GM19468 (cell line): ENCODE measurements around the gene KIRREL3.
"Not testable (repeated sequence)": the region's sequence is repeated elsewhere in the genome, so short reads cannot be mapped to it uniquely, and the experiment has no call there.

ENCODE experiments used
- ATAC-seq: cut with Tn5 transposase; IDR thresholded peaks from one replicate; pipeline ENCODE4 v1.9.1; 2021; ENCODE audit warnings: mild to moderate bottlenecking, moderate library complexity, moderate number of reproducible peaks; ENCODE audit not compliant: unreplicated experiment; ENCODE audit errors: extremely low read depth

Gene KIRREL3

GRCh38 chr11:126963603-126964363, 36.8 kb downstream of the KIRREL3 start:
- no peak for ATAC-seq

DNA sequence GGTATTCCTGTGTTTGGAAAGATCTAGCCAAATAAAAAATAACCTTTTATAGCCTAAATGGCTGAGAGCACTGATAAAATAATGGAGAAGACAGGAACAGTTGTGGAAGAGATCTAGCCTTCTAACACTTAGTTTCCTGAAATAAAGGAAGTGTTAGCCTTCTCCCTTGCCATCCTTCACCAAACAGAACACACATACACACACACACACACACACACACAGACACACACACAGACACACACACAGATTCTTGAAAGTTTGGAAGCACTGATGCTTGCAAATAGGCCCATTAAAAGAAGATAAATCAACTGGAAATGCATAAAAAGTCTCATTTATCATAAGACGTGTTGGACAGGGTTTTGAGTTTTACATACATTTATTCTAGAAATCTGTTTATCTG, 37.5 kb downstream of the KIRREL3 start:
- ATAC-seq: no peak

GRCh38 chr11:126959700-126960099, 40.9 kb downstream of the KIRREL3 start:
- no peak for ATAC-seq

- ATAC-seq: no peak
These were observed 43.9 kb downstream of the KIRREL3 start for GRCh38 chr11:126956635-126957034.

DNA sequence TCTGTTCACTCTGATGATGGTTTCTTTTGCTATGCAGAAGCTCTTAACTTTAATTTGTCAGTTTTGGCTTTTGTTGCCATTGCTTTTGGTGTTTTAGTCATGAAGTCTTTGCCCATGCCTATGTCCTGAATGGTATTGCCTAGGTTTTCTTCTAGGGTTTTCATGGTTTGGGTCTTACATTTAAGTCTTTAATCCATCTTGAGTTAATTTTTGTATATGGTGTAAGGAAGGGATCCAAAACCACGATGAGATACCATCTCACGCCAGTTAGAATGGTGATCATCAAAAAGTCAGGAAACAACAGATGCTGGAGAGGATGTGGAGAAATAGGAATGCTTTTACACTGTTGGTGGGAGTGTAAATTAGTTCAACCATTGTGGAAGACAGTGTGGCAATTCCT, 48.0 kb downstream of the KIRREL3 start:
- not testable (repeated sequence) for ATAC-seq

- ATAC-seq: no peak
These were observed 49.1 kb downstream of the KIRREL3 start for GRCh38 chr11:126951465-126951864.

- no peak for ATAC-seq
These were observed 51.3 kb downstream of the KIRREL3 start for GRCh38 chr11:126949066-126949891.

- no peak for ATAC-seq
These were observed 52.0 kb downstream of the KIRREL3 start for GRCh38 chr11:126948563-126948962.

DNA sequence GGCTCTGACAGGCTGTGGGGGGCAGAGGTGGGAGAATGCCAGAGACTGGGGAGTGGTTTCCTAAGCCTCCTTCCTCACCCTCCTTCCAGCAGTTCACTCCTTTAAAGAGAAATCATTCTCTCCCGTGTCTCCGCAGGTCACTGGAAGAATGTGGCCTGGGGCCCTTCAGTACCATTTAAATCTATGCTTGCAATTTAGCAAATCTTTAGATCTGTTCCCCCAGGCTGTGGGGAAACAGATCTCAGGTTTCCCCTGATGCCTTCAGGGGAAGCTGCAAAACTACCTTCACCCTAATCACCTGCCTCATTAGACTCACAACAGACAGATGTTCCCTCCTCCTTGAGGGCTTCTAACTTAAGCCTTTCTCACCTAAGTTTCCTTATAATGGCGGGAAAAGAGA, 55.3 kb downstream of the KIRREL3 start:
- no peak for ATAC-seq

DNA sequence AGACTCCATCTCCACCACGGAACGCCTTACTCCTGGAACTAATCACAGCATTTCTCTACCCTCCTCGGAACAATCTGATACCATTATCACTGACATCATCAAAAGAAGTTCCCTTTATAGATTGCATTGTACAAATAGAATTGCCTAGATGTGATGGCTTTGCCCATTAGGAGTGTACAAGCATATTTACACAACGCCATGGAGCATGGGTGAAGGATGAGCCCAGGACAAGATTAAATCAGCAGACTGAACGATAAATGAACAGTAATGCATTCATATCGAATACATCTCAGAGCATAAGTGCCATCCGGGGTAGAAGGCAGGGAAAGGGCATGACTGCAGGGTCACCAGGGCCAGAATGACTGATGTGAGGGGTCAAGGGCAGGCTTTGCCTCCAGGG, 57.3 kb downstream of the KIRREL3 start:
- ATAC-seq: no peak

DNA sequence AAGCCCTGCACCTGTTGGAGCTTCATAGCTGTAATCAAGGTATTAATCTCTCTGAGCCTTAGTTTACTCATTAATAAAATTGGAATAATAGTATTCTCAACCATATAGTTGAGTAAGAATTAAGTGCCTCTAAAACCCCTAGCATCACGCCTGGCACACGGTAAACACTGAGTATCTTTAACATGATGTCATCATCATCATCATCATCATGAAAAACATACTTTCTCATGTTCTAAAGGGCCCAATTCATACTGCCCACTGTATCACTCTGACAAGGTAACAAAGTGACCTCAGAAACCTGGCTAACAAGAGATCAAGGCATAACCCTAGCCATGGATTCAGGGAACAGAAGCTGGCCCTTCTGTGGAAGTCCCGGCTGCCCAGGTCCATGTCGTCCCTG, 58.4 kb downstream of the KIRREL3 start:
- no peak for ATAC-seq

GRCh38 chr11:126939552-126939951, 61.0 kb downstream of the KIRREL3 start:
- no peak for ATAC-seq

- ATAC-seq: no peak
These were observed 61.9 kb downstream of the KIRREL3 start for GRCh38 chr11:126938718-126939117.

DNA sequence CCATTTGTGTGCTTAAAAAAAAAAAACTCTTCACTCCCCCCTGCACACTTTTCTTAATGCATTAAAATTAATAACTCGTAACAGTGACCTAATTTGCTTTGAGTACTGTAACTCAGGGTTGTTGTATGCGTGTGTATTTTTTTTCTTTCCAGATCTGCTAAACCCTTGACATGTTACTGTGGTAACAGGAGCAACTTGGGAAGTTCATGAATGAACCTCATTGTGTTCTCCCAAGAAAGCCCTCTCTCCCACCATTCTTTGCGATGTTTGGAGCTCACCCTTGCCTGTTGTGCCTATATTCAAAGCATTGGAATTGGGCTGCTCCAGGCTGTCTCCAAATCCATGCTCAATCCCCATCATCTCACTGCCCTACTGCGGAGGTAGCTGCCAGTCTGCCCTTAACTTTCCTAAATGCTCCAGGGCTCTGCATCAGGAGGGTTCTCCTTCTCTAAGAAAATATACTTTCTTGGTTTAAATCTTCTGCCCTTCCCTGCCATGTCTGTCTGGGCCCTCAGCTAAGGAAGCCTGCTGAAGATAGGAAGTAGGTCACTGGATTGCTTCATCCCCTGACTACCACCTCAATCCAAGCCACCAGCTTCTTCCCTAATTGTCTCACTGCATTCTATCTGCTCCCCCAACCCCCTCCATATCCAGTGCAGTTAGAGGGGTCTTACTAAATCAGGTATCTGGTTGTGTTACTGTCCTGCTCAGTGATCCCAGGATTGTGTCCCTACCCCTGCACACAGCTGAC, 70.3 kb downstream of the KIRREL3 start:
- no peak for ATAC-seq

GRCh38 chr11:126929179-126930061, 71.2 kb downstream of the KIRREL3 start:
- ATAC-seq: no peak

DNA sequence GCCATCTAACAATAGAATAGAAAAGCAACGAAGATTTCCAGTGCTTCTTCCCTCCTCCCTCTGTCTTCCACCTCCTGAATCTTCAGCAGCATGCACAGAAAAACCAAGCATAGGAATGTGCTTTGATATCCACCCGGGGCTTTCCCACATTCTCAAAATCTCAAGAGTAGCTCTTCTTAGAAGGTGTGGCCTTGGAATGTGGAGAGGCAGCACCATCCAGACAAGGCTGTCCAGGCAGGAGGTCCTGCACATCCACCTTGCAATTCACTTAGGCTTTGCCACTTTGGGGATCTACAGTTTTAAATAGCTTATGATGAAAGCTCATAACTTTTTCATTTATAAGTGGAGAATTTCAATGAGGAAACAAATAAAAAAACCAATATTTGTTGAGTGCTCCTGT, 72.9 kb downstream of the KIRREL3 start:
- no peak for ATAC-seq

DNA sequence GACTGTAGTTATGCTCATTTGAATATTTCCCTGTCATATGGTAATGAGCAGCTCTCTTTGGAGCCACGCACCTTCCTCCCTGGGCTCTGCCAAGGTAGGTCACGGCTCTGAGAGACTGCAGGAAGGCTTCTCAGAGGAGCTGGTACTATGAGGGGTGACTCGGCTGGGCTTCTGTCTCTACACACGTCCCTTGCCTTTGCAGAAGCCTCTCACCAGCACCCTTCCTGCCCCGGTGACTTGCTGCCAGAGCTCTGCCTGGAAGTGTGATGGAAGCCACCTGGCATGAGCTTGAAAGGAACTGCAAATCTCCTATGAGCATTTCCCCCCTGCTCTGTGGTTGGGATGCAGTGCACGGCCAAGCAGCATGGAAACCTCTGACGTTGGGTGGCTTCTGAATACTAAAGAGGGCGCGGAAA, 74.2 kb downstream of the KIRREL3 start:
- ATAC-seq: no peak

- no peak for ATAC-seq
These were observed 75.1 kb downstream of the KIRREL3 start for GRCh38 chr11:126925321-126926093.

DNA sequence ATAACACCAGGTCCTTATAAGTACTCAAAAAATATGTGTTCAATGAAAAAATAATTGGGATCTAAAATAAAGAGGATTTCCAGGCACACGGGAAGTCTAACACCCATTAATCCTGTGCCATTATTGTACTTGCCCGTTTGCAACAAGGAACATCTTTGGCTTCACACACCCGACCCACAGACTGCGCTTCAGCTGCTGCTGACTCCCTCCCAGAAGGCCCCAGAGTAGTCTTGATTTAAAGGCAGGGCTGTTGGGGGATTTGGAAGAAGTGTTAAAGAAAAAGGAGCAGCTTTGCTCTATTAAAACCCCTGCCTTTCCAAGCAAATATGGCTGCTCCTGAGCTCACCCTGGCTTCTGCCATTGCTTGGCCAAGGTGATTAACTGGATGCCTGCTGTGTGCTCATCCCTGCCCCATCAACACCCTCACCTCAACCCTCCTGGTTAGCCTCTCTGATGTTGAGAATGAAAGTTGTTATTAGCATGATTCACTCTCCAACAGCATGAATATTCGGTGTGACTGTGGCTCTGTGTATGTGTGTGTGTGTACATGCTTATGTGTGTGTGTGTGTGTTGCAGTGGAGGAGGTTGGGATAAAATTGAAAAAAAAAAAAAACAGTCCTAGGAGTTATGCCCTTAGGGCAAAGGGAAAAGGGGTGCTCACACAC, 76.1 kb downstream of the KIRREL3 start:
- no peak for ATAC-seq
